ENCODE results near the gene MRFAP1L1.

DNA sequence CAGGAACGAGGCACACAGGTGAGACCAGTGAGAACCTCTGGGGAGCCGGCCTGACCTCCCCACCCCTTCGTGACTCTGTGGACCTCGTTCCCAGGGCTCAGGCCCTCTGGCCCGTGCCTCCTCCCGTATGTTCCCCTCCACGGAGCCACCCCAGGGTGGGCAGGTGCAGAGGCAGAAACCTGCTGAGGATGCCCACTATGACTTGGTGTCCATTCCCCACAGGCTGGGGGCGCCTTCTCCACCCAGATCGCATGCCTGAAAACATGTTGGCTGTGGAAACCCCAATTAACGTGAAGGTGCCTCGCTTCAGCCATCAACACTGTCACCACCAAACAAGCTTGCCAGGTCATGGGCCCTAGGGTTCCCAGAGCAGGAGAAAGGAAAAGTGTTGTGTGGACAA lies 33.3 kb upstream of the MRFAP1L1 start:
- TF ChIP-seq ZBTB33 (IDR thresholded peaks at IDR 0.05): no peak
- no peak for TF ChIP-seq CHD2 (IDR thresholded peaks at IDR 0.05; ENCODE audit: borderline replicate concordance, low read depth, low read length)
- no peak for TF ChIP-seq ETV6 (conservative IDR thresholded peaks at IDR 0.05 in 1 of 2, IDR thresholded peaks at IDR 0.05 in 1 of 2; ENCODE audit: borderline replicate concordance in 1 of 2, low read depth in 1 of 2)
- TF ChIP-seq, protein P1, sequence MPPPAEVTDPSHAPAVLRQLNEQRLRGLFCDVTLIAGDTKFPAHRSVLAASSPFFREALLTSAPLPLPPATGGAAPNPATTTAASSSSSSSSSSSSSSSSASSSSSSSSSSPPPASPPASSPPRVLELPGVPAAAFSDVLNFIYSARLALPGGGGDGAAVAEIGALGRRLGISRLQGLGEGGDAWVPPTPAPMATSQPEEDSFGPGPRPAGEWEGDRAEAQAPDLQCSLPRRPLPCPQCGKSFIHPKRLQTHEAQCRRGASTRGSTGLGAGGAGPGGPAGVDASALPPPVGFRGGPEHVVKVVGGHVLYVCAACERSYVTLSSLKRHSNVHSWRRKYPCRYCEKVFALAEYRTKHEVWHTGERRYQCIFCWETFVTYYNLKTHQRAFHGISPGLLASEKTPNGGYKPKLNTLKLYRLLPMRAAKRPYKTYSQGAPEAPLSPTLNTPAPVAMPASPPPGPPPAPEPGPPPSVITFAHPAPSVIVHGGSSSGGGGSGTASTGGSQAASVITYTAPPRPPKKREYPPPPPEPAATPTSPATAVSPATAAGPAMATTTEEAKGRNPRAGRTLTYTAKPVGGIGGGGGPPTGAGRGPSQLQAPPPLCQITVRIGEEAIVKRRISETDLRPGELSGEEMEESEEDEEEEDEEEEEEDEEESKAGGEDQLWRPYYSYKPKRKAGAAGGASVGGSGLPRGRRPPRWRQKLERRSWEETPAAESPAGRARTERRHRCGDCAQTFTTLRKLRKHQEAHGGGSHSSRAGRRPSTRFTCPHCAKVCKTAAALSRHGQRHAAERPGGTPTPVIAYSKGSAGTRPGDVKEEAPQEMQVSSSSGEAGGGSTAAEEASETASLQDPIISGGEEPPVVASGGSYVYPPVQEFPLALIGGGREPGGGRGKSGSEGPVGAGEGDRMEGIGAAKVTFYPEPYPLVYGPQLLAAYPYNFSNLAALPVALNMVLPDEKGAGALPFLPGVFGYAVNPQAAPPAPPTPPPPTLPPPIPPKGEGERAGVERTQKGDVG (CRISPR knock-in tag; IDR thresholded peaks at IDR 0.05): no peak
- TF ChIP-seq CTCF (IDR thresholded peaks at IDR 0.05 in 2 of 3, conservative IDR thresholded peaks at IDR 0.05 in 1 of 3; ENCODE audit: control insufficient read depth in 2 of 3, extremely low read depth in 1 of 3, insufficient read depth in 1 of 3, low read depth in 3 of 3, low read length in 3 of 3): no peak
- no peak for TF ChIP-seq CREM (IDR thresholded peaks at IDR 0.05; ENCODE audit: low read depth)

All from GM12878 (cell line).